Progenitor cell of endocrine pancreas (in vitro differentiated cells): ENCODE measurements around the gene CA9. TPM values are rescaled to one million over a fixed set of nuclear protein-coding genes. Genes with fewer than 3 reads are reported as not detected.

Experiments used
- DNase-seq: peaks from one replicate; pipeline ENCODE4 v3.0.0; 2021; ENCODE audit warnings: low spot score; ENCODE audit not compliant: unreplicated experiment
- H3K27ac Mint-ChIP-seq: 2 replicates; pipeline ENCODE4 v1.8.0; 2021; ENCODE audit warnings: mild to moderate bottlenecking, moderate library complexity, mixed read lengths
- H3K27me3 Mint-ChIP-seq: 2 replicates; pipeline ENCODE4 v1.8.0; 2021; ENCODE audit warnings: mixed read lengths
- H3K36me3 Mint-ChIP-seq: 2 replicates; pipeline ENCODE4 v1.8.0; 2022; ENCODE audit warnings: mixed read lengths; ENCODE audit not compliant: insufficient read depth
- H3K4me1 Mint-ChIP-seq: 2 replicates; pipeline ENCODE4 v1.8.0; 2021; ENCODE audit warnings: low read depth, mixed read lengths
- H3K4me3 Mint-ChIP-seq: 2 replicates; pipeline ENCODE4 v1.8.0; 2021; ENCODE audit warnings: low read depth, mild to moderate bottlenecking, moderate library complexity, mixed read lengths
- H3K9me3 Mint-ChIP-seq: 2 replicates; pipeline ENCODE4 v1.8.0; 2021; ENCODE audit warnings: low read depth, mixed read lengths
- CTCF ChIP-seq: fragments of 200-600 bp; sonication (generic); IDR thresholded peaks from one replicate; pipeline ENCODE4 v1.5.0; 2021; ENCODE audit warnings: antibody characterized with exemption, mild to moderate bottlenecking; ENCODE audit not compliant: unreplicated experiment
- total RNA-seq: library from RNA; stranded (reverse); gene quantifications from 2 replicates; pipeline ENCODE4 v1.2.1, GENCODE V29; 2021

CA9 gene
- total RNA-seq, 1 donor from 2014 or later: 0.31 TPM

GRCh38 chr9:35675204-35675603 lies 1.5 kb downstream of the CA9 start:
- Mint-ChIP-seq H3K4me1 (peaks cover 4% of the 10 kb centered on the region), H3K27ac (peak overlapping the region; percentile 64), H3K27me3 (peaks cover 19% of the 10 kb centered on the region), H3K36me3 (no peaks in the 10 kb centered on the region), H3K4me3 (peak overlapping the region; percentile 72), H3K9me3 (no peaks in the 10 kb centered on the region)
- no peak for DNase-seq
- TF ChIP-seq CTCF: no peak

DNA sequence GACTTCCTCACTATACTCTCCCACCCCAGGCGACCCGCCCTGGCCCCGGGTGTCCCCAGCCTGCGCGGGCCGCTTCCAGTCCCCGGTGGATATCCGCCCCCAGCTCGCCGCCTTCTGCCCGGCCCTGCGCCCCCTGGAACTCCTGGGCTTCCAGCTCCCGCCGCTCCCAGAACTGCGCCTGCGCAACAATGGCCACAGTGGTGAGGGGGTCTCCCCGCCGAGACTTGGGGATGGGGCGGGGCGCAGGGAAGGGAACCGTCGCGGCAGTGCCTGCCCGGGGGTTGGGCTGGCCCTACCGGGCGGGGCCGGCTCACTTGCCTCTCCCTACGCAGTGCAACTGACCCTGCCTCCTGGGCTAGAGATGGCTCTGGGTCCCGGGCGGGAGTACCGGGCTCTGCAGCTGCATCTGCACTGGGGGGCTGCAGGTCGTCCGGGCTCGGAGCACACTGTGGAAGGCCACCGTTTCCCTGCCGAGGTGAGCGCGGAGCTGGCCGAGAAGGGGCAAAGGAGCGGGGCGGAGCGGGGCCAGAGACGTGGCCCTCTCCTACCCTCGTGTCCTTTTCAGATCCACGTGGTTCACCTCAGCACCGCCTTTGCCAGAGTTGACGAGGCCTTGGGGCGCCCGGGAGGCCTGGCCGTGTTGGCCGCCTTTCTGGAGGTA lies 2.1 kb downstream of the CA9 start:
- peak; percentile 22 for TF ChIP-seq CTCF
- no peaks in the 10 kb centered on the region for H3K9me3 Mint-ChIP-seq
- H3K36me3 Mint-ChIP-seq: no peaks in the 10 kb centered on the region
- DNase-seq: peak; percentile 86
- H3K27me3 Mint-ChIP-seq: peaks cover 19% of the 10 kb centered on the region
- H3K4me3 Mint-ChIP-seq: peak overlapping the region; percentile 72
- H3K27ac Mint-ChIP-seq: peak overlapping the region; percentile 76
- peaks cover 4% of the 10 kb centered on the region for H3K4me1 Mint-ChIP-seq

- H3K27me3 Mint-ChIP-seq: peaks cover 16% of the 10 kb centered on the region
- no peak for TF ChIP-seq CTCF
- DNase-seq: no peak
- H3K9me3 Mint-ChIP-seq: no peaks in the 10 kb centered on the region
- no peaks in the 10 kb centered on the region for H3K36me3 Mint-ChIP-seq
- peaks cover 5% of the 10 kb centered on the region for H3K4me1 Mint-ChIP-seq
- no peak overlapping the region for H3K4me3 Mint-ChIP-seq
- peak overlapping the region; percentile 76 for H3K27ac Mint-ChIP-seq
Observed at GRCh38 chr9:35679091-35679490, 5.4 kb downstream of the CA9 start.

DNA sequence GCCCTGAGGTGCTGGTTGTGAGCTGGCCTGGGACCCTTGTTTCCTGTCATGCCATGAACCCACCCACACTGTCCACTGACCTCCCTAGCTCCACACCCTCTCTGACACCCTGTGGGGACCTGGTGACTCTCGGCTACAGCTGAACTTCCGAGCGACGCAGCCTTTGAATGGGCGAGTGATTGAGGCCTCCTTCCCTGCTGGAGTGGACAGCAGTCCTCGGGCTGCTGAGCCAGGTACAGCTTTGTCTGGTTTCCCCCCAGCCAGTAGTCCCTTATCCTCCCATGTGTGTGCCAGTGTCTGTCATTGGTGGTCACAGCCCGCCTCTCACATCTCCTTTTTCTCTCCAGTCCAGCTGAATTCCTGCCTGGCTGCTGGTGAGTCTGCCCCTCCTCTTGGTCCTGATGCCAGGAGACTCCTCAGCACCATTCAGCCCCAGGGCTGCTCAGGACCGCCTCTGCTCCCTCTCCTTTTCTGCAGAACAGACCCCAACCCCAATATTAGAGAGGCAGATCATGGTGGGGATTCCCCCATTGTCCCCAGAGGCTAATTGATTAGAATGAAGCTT lies 6.1 kb downstream of the CA9 start:
- Mint-ChIP-seq H3K36me3 (peaks cover 2% of the 10 kb centered on the region), H3K27me3 (peaks cover 10% of the 10 kb centered on the region), H3K4me1 (peaks cover 4% of the 10 kb centered on the region), H3K4me3 (no peak overlapping the region), H3K9me3 (no peaks in the 10 kb centered on the region), H3K27ac (no peak overlapping the region)
- TF ChIP-seq CTCF: no peak
- no peak for DNase-seq

- H3K4me1 Mint-ChIP-seq: peaks cover 4% of the 10 kb centered on the region
- H3K36me3 Mint-ChIP-seq: peaks cover 2% of the 10 kb centered on the region
- H3K27me3 Mint-ChIP-seq: peaks cover 10% of the 10 kb centered on the region
- H3K4me3 Mint-ChIP-seq: no peak overlapping the region
- no peak overlapping the region for H3K27ac Mint-ChIP-seq
- no peak for TF ChIP-seq CTCF
- H3K9me3 Mint-ChIP-seq: no peaks in the 10 kb centered on the region
- DNase-seq: no peak
Observed at GRCh38 chr9:35680331-35681105, 6.8 kb downstream of the CA9 start.
